NCI-H82 treated with DMSO at 0.1 percent for 48 hours (cell line): Measurements from ENCODE around the gene LLGL1.

Experiments used
- DNase-seq: peaks from one replicate; lab custom pipeline; 2025; ENCODE audit not compliant: unreplicated experiment; lab: John Stamatoyannopoulos, UW

The LLGL1 gene

DNA sequence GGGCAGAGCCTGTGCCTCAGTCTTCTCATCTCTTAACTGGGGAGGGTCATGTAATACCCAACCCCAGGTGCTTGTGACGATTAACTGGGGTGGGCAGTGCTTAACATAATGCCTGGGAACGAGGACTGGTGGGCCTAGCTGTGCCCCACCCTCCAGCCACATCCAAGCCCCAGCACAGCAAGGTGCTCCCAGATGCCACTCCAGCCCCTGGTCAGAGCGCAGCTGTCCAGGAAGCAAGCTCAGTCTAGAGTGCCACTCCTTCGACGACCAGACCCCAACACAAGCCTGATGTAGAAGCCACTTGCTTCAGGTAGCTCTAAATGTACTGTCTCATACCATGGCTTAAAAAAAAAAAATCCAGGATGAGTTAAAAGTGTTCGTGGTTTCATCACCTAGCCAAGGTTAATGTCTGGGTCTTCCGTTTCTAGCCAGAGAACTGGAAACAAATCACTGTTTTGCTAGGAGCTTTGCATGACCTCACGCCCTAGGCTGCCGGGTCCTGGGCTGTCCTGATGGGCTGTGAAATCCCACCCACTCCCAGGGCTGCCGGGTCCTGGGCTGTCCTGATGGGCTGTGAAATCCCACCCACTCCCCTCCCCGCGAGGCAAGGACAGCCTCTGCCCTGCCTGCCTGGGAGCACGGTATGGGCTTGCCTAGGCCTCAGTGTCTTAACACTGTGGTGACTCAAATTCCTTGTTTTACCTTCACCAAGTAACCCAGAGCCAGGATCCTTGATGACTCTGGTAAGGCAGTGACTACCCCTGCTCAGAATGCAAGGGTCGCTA is 42.7 kb downstream of the LLGL1 start:
- no peak for DNase-seq

DNA sequence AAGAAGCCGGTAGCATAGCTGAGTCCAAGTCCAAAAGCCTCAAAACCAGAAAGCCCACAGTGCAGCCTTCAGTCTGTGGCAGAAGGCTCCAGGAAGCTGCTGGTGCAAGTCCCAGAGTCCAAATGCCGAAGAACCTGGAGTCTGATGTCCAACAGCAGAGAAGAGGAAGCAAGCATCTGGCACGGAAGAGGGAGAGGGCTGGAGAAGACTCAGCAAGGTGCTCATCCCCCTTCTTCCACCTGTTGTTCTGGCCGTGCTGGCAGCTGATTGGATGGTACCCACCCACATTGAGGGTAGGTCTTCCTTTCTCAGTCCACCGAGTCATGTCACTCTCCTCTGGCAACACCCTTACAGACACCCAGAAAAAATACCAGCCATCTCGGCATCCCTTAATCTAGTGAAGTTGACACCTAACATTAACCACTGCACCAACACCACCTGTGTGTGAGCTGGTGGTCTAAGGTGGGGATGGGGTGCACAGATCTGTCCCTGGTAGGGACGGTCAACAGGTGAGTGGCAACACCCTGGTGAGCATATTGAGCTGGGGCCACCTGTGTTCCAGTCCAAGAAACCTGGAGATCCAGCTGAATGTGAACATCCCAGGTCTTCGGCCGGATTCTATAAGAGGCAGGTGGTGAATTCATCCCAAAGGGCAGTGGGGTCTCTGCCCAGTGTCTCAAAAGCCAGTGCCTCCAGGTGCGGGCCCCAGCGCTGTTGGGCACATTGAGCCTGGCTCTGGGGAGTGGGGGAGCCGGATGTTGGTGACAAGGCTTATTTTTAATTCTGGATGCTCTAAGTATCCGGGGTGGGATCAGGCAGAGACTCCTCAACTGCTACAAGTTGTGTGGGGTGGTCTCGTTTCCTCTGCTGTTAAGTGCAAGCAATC is 44.9 kb downstream of the LLGL1 start:
- DNase-seq, result no peak

DNA sequence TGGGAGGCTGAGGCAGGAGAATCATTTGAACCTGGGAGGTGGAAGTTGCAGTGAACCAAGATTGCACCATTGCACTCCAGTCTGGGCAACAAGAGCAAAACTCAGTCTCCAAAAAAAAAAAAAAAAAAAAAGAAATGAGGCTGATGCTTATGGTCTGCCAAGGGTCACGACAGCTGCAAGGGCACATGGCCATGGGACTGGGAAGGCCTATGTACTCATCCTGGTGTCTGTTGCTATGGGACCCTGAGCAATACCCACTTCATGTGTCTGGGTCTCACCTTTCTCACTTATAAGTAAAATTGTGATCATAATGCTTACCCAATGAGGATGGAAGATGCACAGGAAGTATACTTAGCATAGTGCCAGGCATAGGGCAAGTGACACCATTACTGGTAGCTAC is 51.6 kb downstream of the LLGL1 start:
- DNase-seq, result no peak

- no peak for DNase-seq
These were observed 53.4 kb downstream of the LLGL1 start for GRCh38 chr17:18278867-18279266.

DNA sequence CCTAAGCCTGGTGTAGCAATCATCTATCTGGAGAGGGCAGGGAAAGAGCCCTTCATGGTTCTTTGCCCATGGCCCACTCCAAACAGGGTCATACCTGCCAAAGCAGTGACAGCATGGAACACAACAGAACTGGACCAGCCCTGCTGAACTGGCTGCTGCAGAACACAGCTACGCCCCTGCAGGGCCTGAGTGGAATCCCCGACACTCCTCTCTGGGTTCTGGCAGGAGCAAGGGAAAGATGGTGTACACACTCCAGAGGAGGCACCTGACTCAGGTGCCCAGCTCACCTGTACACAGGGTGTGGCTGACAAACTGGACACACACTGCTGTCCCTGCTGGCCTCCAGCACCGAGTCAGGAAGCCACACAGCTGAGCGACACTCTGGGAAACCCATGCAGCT is 54.8 kb downstream of the LLGL1 start:
- DNase-seq, result no peak

- no peak for DNase-seq
These were observed 55.4 kb downstream of the LLGL1 start for GRCh38 chr17:18280766-18281371.

- no peak for DNase-seq
These were observed 56.4 kb downstream of the LLGL1 start for GRCh38 chr17:18281788-18282187.

DNA sequence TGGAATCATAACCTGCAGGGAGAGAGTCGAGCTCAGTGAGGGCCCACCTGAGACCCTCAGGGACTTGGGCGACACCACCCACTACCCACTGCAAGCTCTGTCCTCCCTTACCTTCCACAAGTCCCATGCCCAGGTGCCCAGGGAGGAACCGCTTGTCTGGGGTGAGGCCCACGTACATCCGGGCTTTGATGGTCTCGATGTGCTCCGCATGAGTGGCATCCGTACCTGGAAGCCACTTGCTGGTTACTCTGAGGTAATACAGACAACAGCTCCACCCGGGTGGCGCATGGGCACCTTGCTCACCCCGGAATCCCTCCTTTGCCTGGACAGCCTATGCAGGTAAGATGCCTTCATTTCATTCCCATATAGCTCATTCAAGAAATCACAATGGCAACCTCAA is 59.9 kb downstream of the LLGL1 start:
- DNase-seq, result no peak

- DNase-seq, result no peak
These were observed 66.5 kb downstream of the LLGL1 start for GRCh38 chr17:18291718-18292540.
